Measurements from ENCODE around the gene THSD7B. TPM values are rescaled to one million over a fixed set of nuclear protein-coding genes. Genes with fewer than 3 reads are reported as not detected.
"Not testable (repeated sequence)": the region's sequence is repeated elsewhere in the genome, so short reads cannot be mapped to it uniquely, and the experiment has no call there.

The THSD7B gene
- total RNA-seq, 2 experiments from 2014 or later, result not detected

GRCh38 chr2:136920652-136921333, 155.4 kb downstream of the THSD7B start:
- H3K4me3 Mint-ChIP-seq, result no peak overlapping the region
- H3K36me3 Mint-ChIP-seq, result no peaks in the 10 kb centered on the region
- H3K27ac Mint-ChIP-seq, result no peak overlapping the region
- ATAC-seq (ENCODE audit: low read depth), result no peak
- no peaks in the 10 kb centered on the region for H3K27me3 Mint-ChIP-seq
- POLR2A ChIA-PET, result no interaction called here
- DNase-seq, result no peak
- no peaks in the 10 kb centered on the region for H3K9me3 Mint-ChIP-seq
- no peaks in the 10 kb centered on the region for H3K4me1 Mint-ChIP-seq

GRCh38 chr2:136927156-136927555, 161.8 kb downstream of the THSD7B start:
- ATAC-seq (ENCODE audit: low read depth) (no peak), DNase-seq (no peak)
- no peak overlapping the region for H3K27ac Mint-ChIP-seq
- H3K36me3 Mint-ChIP-seq, result no peaks in the 10 kb centered on the region
- H3K9me3 Mint-ChIP-seq, result no peaks in the 10 kb centered on the region
- H3K4me3 Mint-ChIP-seq, result no peak overlapping the region
- no peaks in the 10 kb centered on the region for H3K4me1 Mint-ChIP-seq
- no peaks in the 10 kb centered on the region for H3K27me3 Mint-ChIP-seq
- POLR2A ChIA-PET, result no interaction called here

DNA sequence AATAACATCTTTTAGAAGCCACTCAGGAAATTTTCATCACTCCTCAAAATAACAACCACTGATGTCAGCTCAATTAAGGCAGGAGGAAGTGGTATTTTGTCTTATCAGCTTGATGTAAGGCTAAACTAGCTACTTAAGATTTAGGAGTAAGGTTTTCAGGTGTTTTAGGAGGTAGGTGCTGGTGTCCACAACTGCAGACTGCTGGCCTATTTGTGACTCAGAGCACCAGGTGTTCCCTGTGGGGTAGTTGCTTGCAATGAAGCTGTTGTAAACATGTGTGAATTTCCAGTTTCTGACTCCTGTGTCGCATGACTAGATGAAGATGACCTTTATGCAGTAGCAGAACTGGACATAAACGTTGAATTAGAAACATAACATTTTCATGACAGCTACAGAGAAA, 164.2 kb downstream of the THSD7B start:
- ATAC-seq (ENCODE audit: low read depth) (no peak), DNase-seq (no peak)
- Mint-ChIP-seq H3K4me1 (no peaks in the 10 kb centered on the region), H3K27ac (no peak overlapping the region), H3K36me3 (no peaks in the 10 kb centered on the region), H3K9me3 (no peaks in the 10 kb centered on the region), H3K4me3 (no peak overlapping the region), H3K27me3 (no peaks in the 10 kb centered on the region)
- POLR2A ChIA-PET, result no interaction called here

- H3K9me3 Mint-ChIP-seq, result no peaks in the 10 kb centered on the region
Measured at GRCh38 chr2:136932700-136933099, 167.4 kb downstream of the THSD7B start.

DNA sequence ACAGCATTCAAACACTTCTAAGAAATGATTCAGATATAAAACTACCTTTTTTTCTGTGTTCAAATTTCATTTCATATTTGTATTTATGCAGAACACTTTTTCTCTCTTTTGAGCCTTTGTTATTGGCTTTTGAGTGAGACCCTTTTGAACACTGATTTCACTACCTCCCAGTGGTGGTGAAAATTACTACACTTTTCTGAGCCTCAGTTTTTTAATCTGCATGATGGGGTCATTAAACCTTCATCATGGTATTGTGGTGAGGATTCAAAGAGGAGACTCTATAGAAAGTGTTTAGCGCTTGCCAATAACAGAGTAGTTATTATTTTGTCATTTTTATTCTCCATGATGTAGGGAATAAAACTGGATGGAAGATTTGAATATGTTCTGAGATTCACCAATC, 169.8 kb downstream of the THSD7B start:
- Mint-ChIP-seq H3K27ac (no peak overlapping the region), H3K27me3 (no peaks in the 10 kb centered on the region), H3K4me1 (no peaks in the 10 kb centered on the region), H3K36me3 (no peaks in the 10 kb centered on the region), H3K9me3 (peaks cover 2% of the 10 kb centered on the region), H3K4me3 (no peak overlapping the region)
- DNase-seq (no peak), ATAC-seq (ENCODE audit: low read depth) (no peak)
- POLR2A ChIA-PET, result no interaction called here

More at GRCh38 chr2:136932700-136933099, 167.4 kb downstream of the THSD7B start:
- H3K36me3 Mint-ChIP-seq, result no peaks in the 10 kb centered on the region
- H3K27ac Mint-ChIP-seq, result no peak overlapping the region
- no peaks in the 10 kb centered on the region for H3K4me1 Mint-ChIP-seq
- DNase-seq (no peak), ATAC-seq (ENCODE audit: low read depth) (no peak)
- POLR2A ChIA-PET, result no interaction called here
- no peak overlapping the region for H3K4me3 Mint-ChIP-seq
- no peaks in the 10 kb centered on the region for H3K27me3 Mint-ChIP-seq

- ATAC-seq (ENCODE audit: low read depth), result no peak
- Mint-ChIP-seq H3K36me3 (no peaks in the 10 kb centered on the region), H3K27ac (no peak overlapping the region), H3K4me1 (no peaks in the 10 kb centered on the region), H3K27me3 (no peaks in the 10 kb centered on the region), H3K4me3 (no peak overlapping the region), H3K9me3 (no peaks in the 10 kb centered on the region)
- DNase-seq, result no peak
- POLR2A ChIA-PET, result no interaction called here
Measured at GRCh38 chr2:136956050-136956449, 190.7 kb downstream of the THSD7B start.

DNA sequence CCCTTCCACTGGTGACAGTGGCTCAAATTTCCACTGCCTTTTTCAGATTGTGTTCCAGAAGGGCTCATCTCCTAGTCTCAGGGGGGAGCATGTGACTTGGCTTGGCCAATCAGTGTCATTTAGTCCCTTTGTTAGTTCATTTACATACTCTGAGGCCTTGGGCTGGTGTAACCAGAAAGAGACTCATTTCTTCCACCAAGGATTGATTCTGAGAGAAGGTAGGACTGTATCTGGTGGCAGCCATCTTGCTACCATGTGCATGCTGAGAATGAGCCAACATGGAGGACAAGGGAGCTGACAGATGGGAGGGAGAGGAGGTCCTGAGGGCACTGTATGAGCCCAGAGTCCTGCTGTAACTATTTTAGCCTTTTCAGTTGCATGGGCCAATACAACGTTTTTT, 191.7 kb downstream of the THSD7B start:
- Mint-ChIP-seq H3K27ac (no peak overlapping the region), H3K4me3 (no peak overlapping the region), H3K27me3 (no peaks in the 10 kb centered on the region), H3K4me1 (no peaks in the 10 kb centered on the region), H3K36me3 (no peaks in the 10 kb centered on the region), H3K9me3 (no peaks in the 10 kb centered on the region)
- DNase-seq (no peak), ATAC-seq (ENCODE audit: low read depth) (no peak)
- POLR2A ChIA-PET, result no interaction called here

GRCh38 chr2:136962105-136962725, 196.9 kb downstream of the THSD7B start:
- no peaks in the 10 kb centered on the region for H3K9me3 Mint-ChIP-seq

GRCh38 chr2:136966485-136966884, 201.1 kb downstream of the THSD7B start:
- POLR2A ChIA-PET, result no interaction called here
- Mint-ChIP-seq H3K9me3 (no peaks in the 10 kb centered on the region), H3K4me1 (no peaks in the 10 kb centered on the region)

More at GRCh38 chr2:136962105-136962725, 196.9 kb downstream of the THSD7B start:
- Mint-ChIP-seq H3K4me1 (no peaks in the 10 kb centered on the region), H3K27me3 (no peaks in the 10 kb centered on the region), H3K4me3 (no peak overlapping the region), H3K27ac (no peak overlapping the region), H3K36me3 (no peaks in the 10 kb centered on the region)
- POLR2A ChIA-PET, result no interaction called here
- DNase-seq, result no peak
- no peak for ATAC-seq (ENCODE audit: low read depth)

GRCh38 chr2:136980303-136980702, 215.0 kb downstream of the THSD7B start:
- DNase-seq (no peak), ATAC-seq (ENCODE audit: low read depth) (no peak)
- H3K36me3 Mint-ChIP-seq, result no peaks in the 10 kb centered on the region
- no peaks in the 10 kb centered on the region for H3K9me3 Mint-ChIP-seq
- no peak overlapping the region for H3K27ac Mint-ChIP-seq
- no peaks in the 10 kb centered on the region for H3K4me1 Mint-ChIP-seq
- POLR2A ChIA-PET, result no interaction called here
- H3K27me3 Mint-ChIP-seq, result no peaks in the 10 kb centered on the region
- H3K4me3 Mint-ChIP-seq, result no peak overlapping the region

More at GRCh38 chr2:136966485-136966884, 201.1 kb downstream of the THSD7B start:
- no peak for DNase-seq
- ATAC-seq (ENCODE audit: low read depth), result no peak
- Mint-ChIP-seq H3K36me3 (no peaks in the 10 kb centered on the region), H3K27me3 (no peaks in the 10 kb centered on the region), H3K4me3 (no peak overlapping the region), H3K27ac (no peak overlapping the region)

- H3K4me3 Mint-ChIP-seq; H3K9me3 Mint-ChIP-seq; POLR2A ChIA-PET; H3K4me1 Mint-ChIP-seq; H3K27ac Mint-ChIP-seq; H3K36me3 Mint-ChIP-seq; H3K27me3 Mint-ChIP-seq; DNase-seq; ATAC-seq (ENCODE audit: low read depth): not testable (repeated sequence)
Measured at GRCh38 chr2:136981689-136982088, 216.3 kb downstream of the THSD7B start.

GRCh38 chr2:136985044-136985443, 219.7 kb downstream of the THSD7B start:
- no peaks in the 10 kb centered on the region for H3K27me3 Mint-ChIP-seq
- DNase-seq (no peak), ATAC-seq (ENCODE audit: low read depth) (no peak)
- H3K27ac Mint-ChIP-seq, result no peak overlapping the region
- H3K4me1 Mint-ChIP-seq, result no peaks in the 10 kb centered on the region
- H3K9me3 Mint-ChIP-seq, result no peaks in the 10 kb centered on the region
- H3K4me3 Mint-ChIP-seq, result no peak overlapping the region
- POLR2A ChIA-PET, result no interaction called here
- H3K36me3 Mint-ChIP-seq, result no peaks in the 10 kb centered on the region

- Mint-ChIP-seq H3K27ac (no peak overlapping the region), H3K36me3 (no peaks in the 10 kb centered on the region), H3K27me3 (no peaks in the 10 kb centered on the region), H3K4me1 (no peaks in the 10 kb centered on the region), H3K9me3 (no peaks in the 10 kb centered on the region), H3K4me3 (no peak overlapping the region)
- no peak for ATAC-seq (ENCODE audit: low read depth)
- no peak for DNase-seq
- POLR2A ChIA-PET, result no interaction called here
Measured at GRCh38 chr2:136986605-136987221, 221.4 kb downstream of the THSD7B start.

- no peaks in the 10 kb centered on the region for H3K4me1 Mint-ChIP-seq
- H3K27ac Mint-ChIP-seq, result no peak overlapping the region
- DNase-seq, result no peak
- no peaks in the 10 kb centered on the region for H3K27me3 Mint-ChIP-seq
- no peaks in the 10 kb centered on the region for H3K9me3 Mint-ChIP-seq
- no peak for ATAC-seq (ENCODE audit: low read depth)
- POLR2A ChIA-PET, result no interaction called here
- H3K36me3 Mint-ChIP-seq, result no peaks in the 10 kb centered on the region
- H3K4me3 Mint-ChIP-seq, result no peak overlapping the region
Measured at GRCh38 chr2:136990316-136990715, 225.0 kb downstream of the THSD7B start.
